ENCODE data around the gene TMTC1.
"Not testable (repeated sequence)": the region's sequence is repeated elsewhere in the genome, so short reads cannot be mapped to it uniquely, and the experiment has no call there.

The TMTC1 gene

GRCh38 chr12:29561664-29562071, 222.1 kb downstream of the TMTC1 start:
- Histone ChIP-seq H3K36me3 (ENCODE audit: insufficient read depth, low read length) (peaks cover 19% of the 10 kb centered on the region), H3K4me1 (ENCODE audit: control insufficient read depth, insufficient read depth, low read length) (peaks cover 36% of the 10 kb centered on the region), H3K27me3 (ENCODE audit: control insufficient read depth, insufficient read depth, low read length) (no peaks in the 10 kb centered on the region), H3K4me3 (ENCODE audit: low read length) (no peak overlapping the region), H3K4me2 (ENCODE audit: low read length) (peak overlapping the region; percentile 65), H3K9me3 (replicated peaks; ENCODE audit: low read length) (no peaks in the 10 kb centered on the region), H3K9ac (ENCODE audit: low read depth, low read length) (peak overlapping the region; percentile 46)

DNA sequence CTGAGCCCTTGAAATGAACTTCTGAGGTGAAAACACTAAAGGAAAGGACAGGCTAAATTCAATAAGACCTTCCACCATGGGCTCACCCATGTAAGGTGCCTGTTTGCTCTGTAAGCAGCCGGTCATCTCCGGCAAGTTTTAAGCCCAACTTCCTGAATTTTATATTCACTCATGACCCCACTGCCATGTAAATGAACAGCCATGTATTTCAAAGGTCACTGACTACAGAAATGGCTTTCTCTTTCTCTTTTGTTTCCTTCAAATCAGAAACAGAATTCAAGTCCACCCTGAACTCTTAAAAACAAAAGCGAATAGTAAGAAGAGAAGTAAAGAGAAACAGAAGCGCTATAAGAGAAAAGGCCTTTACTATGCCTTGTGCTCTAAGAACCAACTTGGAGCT, 224.5 kb downstream of the TMTC1 start:
- Histone ChIP-seq H3K4me2 (ENCODE audit: low read length) (no peak overlapping the region), H3K4me1 (ENCODE audit: control insufficient read depth, insufficient read depth, low read length) (peaks cover 32% of the 10 kb centered on the region), H3K36me3 (ENCODE audit: insufficient read depth, low read length) (peaks cover 15% of the 10 kb centered on the region), H3K27me3 (ENCODE audit: control insufficient read depth, insufficient read depth, low read length) (no peaks in the 10 kb centered on the region), H3K4me3 (ENCODE audit: low read length) (no peak overlapping the region), H3K9me3 (replicated peaks; ENCODE audit: low read length) (no peaks in the 10 kb centered on the region), H3K9ac (ENCODE audit: low read depth, low read length) (no peak overlapping the region)

DNA sequence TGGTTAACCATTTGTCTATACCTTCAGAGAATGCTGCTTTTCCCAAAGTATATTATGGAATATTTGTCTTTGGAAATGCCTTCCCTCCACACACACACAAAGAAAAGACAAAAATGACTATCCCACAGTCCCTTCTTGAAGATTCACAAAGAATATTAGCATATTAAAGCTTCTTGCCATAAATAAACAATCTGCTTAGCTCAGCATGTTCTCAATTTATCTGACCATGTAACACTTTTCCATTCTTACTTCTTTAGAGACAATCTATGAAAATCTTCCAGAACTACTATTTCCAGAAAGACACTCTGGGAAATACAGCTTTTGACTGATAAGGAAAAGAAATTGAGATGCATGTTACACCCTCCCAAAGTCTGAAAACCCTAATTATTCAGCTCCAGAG, 227.4 kb downstream of the TMTC1 start:
- Histone ChIP-seq H3K9ac (ENCODE audit: low read depth, low read length) (no peak overlapping the region), H3K9me3 (replicated peaks; ENCODE audit: low read length) (no peaks in the 10 kb centered on the region), H3K4me1 (ENCODE audit: control insufficient read depth, insufficient read depth, low read length) (peaks cover 11% of the 10 kb centered on the region), H3K4me2 (ENCODE audit: low read length) (no peak overlapping the region), H3K4me3 (ENCODE audit: low read length) (no peak overlapping the region), H3K27me3 (ENCODE audit: control insufficient read depth, insufficient read depth, low read length) (no peaks in the 10 kb centered on the region), H3K36me3 (ENCODE audit: insufficient read depth, low read length) (peaks cover 12% of the 10 kb centered on the region)

GRCh38 chr12:29555451-29555850, 228.3 kb downstream of the TMTC1 start:
- not testable (repeated sequence) for H3K27me3 ChIP-seq (ENCODE audit: control insufficient read depth, insufficient read depth, low read length); H3K9me3 ChIP-seq (replicated peaks; ENCODE audit: low read length); H3K4me3 ChIP-seq (ENCODE audit: low read length); H3K4me2 ChIP-seq (ENCODE audit: low read length); H3K4me1 ChIP-seq (ENCODE audit: control insufficient read depth, insufficient read depth, low read length); H3K9ac ChIP-seq (ENCODE audit: low read depth, low read length)
- peaks cover 16% of the 10 kb centered on the region for H3K36me3 ChIP-seq (ENCODE audit: insufficient read depth, low read length)

DNA sequence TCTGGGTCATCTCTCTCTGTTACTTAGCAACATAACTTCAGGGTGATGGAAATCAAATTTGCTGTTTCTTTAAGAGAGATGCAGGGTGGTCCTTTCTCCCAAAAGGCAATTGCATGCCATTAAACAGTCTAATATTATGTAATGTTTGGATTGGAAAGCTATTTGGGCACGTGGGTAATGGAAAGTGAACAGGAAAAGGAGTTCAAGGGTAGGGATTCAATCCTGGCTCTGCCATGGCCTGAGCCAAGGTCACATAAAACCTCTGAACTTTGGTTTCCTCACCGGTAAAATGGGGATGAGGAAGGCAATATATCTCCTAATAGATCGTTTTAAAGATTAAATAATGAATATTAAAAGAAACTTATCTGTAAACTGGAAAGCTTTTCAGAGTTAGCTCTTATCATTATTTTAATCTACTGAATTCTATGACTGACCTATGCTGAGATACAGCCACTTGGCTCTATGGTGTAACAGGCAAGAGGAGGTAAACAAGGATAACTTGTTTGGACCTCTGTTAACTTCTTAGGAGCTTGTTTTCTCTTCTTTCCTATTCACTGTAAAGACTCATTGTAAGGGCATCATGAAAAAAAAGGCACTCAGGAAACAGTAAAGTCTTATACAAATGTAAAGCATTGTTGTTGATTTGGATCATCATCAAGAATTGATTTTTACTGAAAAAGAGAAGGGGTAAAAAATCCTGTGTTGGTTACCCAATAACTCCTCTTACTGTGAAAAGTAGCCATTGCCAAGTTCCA, 230.6 kb downstream of the TMTC1 start:
- no peak overlapping the region for H3K4me3 ChIP-seq (ENCODE audit: low read length)
- no peak overlapping the region for H3K9ac ChIP-seq (ENCODE audit: low read depth, low read length)
- H3K4me2 ChIP-seq (ENCODE audit: low read length), result no peak overlapping the region
- no peaks in the 10 kb centered on the region for H3K9me3 ChIP-seq (replicated peaks; ENCODE audit: low read length)
- peaks cover 24% of the 10 kb centered on the region for H3K36me3 ChIP-seq (ENCODE audit: insufficient read depth, low read length)
- peaks cover 7% of the 10 kb centered on the region for H3K4me1 ChIP-seq (ENCODE audit: control insufficient read depth, insufficient read depth, low read length)
- H3K27me3 ChIP-seq (ENCODE audit: control insufficient read depth, insufficient read depth, low read length), result no peaks in the 10 kb centered on the region

DNA sequence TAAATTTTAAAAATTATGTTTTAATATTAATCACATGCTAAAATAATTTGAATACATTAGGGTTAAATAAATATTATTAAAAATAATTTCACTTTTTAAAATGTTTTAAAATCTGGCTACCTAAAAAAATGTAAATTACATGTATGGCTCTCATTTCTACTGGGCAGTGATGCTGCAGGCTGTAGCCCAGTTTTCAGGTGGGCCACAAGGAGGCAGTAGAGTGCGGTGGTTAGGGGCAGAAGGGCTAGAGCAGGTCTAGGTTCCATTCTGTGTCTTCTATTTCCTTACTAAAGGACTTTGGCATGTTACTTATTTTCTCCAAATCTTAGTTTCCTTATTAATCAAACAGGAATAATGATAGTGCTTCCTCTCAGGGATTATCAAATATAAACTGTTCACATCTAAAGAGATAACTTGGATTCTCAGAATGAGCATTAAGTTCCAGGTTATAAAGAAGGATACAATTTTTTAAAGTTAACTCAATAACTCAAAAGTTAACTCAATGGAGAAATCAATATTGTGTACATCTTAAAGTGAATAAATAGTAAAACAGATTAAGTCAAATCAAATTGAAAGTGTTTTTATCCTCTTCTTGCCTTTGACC, 231.3 kb downstream of the TMTC1 start:
- H3K4me3 ChIP-seq (ENCODE audit: low read length), result no peak overlapping the region
- no peaks in the 10 kb centered on the region for H3K27me3 ChIP-seq (ENCODE audit: control insufficient read depth, insufficient read depth, low read length)
- H3K4me2 ChIP-seq (ENCODE audit: low read length), result no peak overlapping the region
- peaks cover 11% of the 10 kb centered on the region for H3K4me1 ChIP-seq (ENCODE audit: control insufficient read depth, insufficient read depth, low read length)
- H3K9ac ChIP-seq (ENCODE audit: low read depth, low read length), result no peak overlapping the region
- H3K36me3 ChIP-seq (ENCODE audit: insufficient read depth, low read length), result peaks cover 24% of the 10 kb centered on the region
- no peaks in the 10 kb centered on the region for H3K9me3 ChIP-seq (replicated peaks; ENCODE audit: low read length)

DNA sequence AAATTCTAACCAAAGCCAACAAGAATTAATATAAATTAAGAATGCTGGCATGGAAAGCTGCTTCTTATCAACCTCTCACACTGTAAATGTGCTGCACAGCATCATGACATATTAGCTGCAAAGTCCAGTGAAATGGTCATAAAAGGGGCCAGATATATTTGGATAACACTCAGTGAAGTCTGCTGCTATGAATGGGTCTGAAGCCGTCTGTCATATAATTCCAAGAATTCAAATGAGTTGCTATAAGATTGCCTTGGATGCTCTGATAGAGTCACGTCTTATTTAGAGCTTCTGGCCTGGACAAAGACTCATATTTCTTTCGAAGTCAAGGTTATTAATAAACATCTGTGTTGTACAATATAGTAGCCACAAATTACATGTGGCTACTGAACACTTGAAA, 231.9 kb downstream of the TMTC1 start:
- H3K4me1 ChIP-seq (ENCODE audit: control insufficient read depth, insufficient read depth, low read length), result peaks cover 17% of the 10 kb centered on the region
- H3K9me3 ChIP-seq (replicated peaks; ENCODE audit: low read length), result no peaks in the 10 kb centered on the region
- peaks cover 22% of the 10 kb centered on the region for H3K36me3 ChIP-seq (ENCODE audit: insufficient read depth, low read length)
- no peaks in the 10 kb centered on the region for H3K27me3 ChIP-seq (ENCODE audit: control insufficient read depth, insufficient read depth, low read length)
- no peak overlapping the region for H3K9ac ChIP-seq (ENCODE audit: low read depth, low read length)
- H3K4me2 ChIP-seq (ENCODE audit: low read length), result no peak overlapping the region
- H3K4me3 ChIP-seq (ENCODE audit: low read length), result no peak overlapping the region

GRCh38 chr12:29547864-29548263, 235.9 kb downstream of the TMTC1 start:
- Histone ChIP-seq H3K4me1 (ENCODE audit: control insufficient read depth, insufficient read depth, low read length) (peaks cover 25% of the 10 kb centered on the region), H3K9ac (ENCODE audit: low read depth, low read length) (no peak overlapping the region), H3K27me3 (ENCODE audit: control insufficient read depth, insufficient read depth, low read length) (no peaks in the 10 kb centered on the region), H3K4me3 (ENCODE audit: low read length) (no peak overlapping the region), H3K9me3 (replicated peaks; ENCODE audit: low read length) (no peaks in the 10 kb centered on the region), H3K36me3 (ENCODE audit: insufficient read depth, low read length) (peaks cover 24% of the 10 kb centered on the region), H3K4me2 (ENCODE audit: low read length) (peak overlapping the region; percentile 6)

DNA sequence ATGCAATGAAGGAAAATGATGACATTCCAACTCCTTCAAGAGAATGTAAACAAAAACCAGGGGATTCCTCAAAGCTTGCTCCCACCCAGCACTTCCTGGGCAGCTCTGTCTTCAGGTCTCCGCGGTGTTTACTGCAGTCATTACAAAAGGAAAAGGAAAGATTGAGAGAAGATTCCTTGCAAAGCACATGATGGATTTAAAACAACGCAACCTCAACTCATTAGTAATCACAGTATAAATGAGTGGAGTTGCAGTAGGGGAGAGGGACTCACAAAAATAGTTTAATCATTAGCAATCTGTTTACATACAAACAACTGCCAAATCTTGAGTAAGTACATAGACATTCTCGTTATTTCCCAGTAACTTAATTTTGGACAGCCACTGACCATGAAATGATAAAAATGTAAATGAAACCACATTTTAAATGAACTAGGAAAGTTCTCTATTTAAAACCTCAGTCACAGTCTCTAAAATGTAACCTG, 236.6 kb downstream of the TMTC1 start:
- no peaks in the 10 kb centered on the region for H3K9me3 ChIP-seq (replicated peaks; ENCODE audit: low read length)
- peak overlapping the region; percentile 6 for H3K4me2 ChIP-seq (ENCODE audit: low read length)
- H3K36me3 ChIP-seq (ENCODE audit: insufficient read depth, low read length), result peaks cover 25% of the 10 kb centered on the region
- H3K9ac ChIP-seq (ENCODE audit: low read depth, low read length), result peak overlapping the region; percentile 23
- peaks cover 23% of the 10 kb centered on the region for H3K4me1 ChIP-seq (ENCODE audit: control insufficient read depth, insufficient read depth, low read length)
- no peak overlapping the region for H3K4me3 ChIP-seq (ENCODE audit: low read length)
- H3K27me3 ChIP-seq (ENCODE audit: control insufficient read depth, insufficient read depth, low read length), result no peaks in the 10 kb centered on the region

DNA sequence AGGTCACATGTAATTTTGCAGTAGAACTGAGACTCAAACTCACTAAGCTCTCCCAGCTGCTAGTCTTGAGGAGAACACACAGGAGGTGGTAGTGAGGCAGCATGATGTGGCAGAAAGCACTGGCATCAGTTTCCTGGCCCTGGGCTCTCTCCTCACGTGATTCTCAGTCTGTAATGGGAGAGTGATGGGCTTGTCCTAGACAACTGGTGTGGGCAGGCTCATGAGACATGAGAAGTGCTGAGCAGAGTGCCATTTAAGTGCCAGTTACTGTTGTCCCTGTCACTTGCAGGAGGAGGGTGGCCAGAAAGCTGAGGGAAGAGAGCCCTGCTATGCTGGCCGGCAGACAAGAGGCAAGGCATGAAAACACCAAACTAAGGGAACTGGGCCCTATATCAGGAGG, 237.7 kb downstream of the TMTC1 start:
- H3K9me3 ChIP-seq (replicated peaks; ENCODE audit: low read length), result no peaks in the 10 kb centered on the region
- peaks cover 23% of the 10 kb centered on the region for H3K4me1 ChIP-seq (ENCODE audit: control insufficient read depth, insufficient read depth, low read length)

GRCh38 chr12:29545102-29545467, 238.7 kb downstream of the TMTC1 start:
- Histone ChIP-seq H3K9me3 (replicated peaks; ENCODE audit: low read length) (no peaks in the 10 kb centered on the region), H3K36me3 (ENCODE audit: insufficient read depth, low read length) (peaks cover 18% of the 10 kb centered on the region), H3K9ac (ENCODE audit: low read depth, low read length) (no peak overlapping the region), H3K4me2 (ENCODE audit: low read length) (no peak overlapping the region), H3K27me3 (ENCODE audit: control insufficient read depth, insufficient read depth, low read length) (no peaks in the 10 kb centered on the region), H3K4me1 (ENCODE audit: control insufficient read depth, insufficient read depth, low read length) (peaks cover 23% of the 10 kb centered on the region), H3K4me3 (ENCODE audit: low read length) (no peak overlapping the region)

More for the DNA sequence above, 237.7 kb downstream of the TMTC1 start:
- Histone ChIP-seq H3K9ac (ENCODE audit: low read depth, low read length) (no peak overlapping the region), H3K4me3 (ENCODE audit: low read length) (no peak overlapping the region), H3K36me3 (ENCODE audit: insufficient read depth, low read length) (peaks cover 25% of the 10 kb centered on the region), H3K27me3 (ENCODE audit: control insufficient read depth, insufficient read depth, low read length) (no peaks in the 10 kb centered on the region), H3K4me2 (ENCODE audit: low read length) (no peak overlapping the region)
